HepG2 (cell line): Measurements from ENCODE around the gene USP8. TPM values are rescaled to one million over a fixed set of nuclear protein-coding genes. Genes with fewer than 3 reads are reported as not detected.

Source experiments
- ATAC-seq: fragments of 200-7000 bp; cut with Tn5 transposase; 3 replicates; pipeline ENCODE4 v1.9.1; 2020; ENCODE audit warnings: mild to moderate bottlenecking, moderate library complexity
- BruUV-seq: library from RNA; stranded (reverse); fragments of 400-500 nt; replicated peaks from 2 replicates; lab custom pipeline; 2021; lab: Mats Ljungman, UMichigan
- CTCF ChIA-PET: fragments of 300-600 bp; formaldehyde crosslinking; extraction: SDS; loops from one replicate; lab custom pipeline; 2021; ENCODE audit warnings: low total read pairs, inconsistent platforms, low intra/inter-chr PET ratio; lab: Yijun Ruan, JAX
- POLR2A ChIA-PET: fragments of 350-600 bp; sonication (Branson Sonifier 250); formaldehyde crosslinking; loops from one replicate; lab custom pipeline; 2020; ENCODE audit warnings: antibody characterized with exemption, inconsistent platforms; lab: Yijun Ruan, JAX
- DNase-seq: peaks from one replicate; pipeline ENCODE4 v3.0.0-alpha.2; 2015; ENCODE audit warnings: low spot score
- FAIRE-seq: peaks from 3 replicates; lab custom pipeline; 2011; peaks lifted over from hg19 to GRCh38; lab: Jason Lieb, UNC
- H2AFZ ChIP-seq: one replicate; pipeline ENCODE4 v1.6.1; 2011; ENCODE audit warnings: low read length, inconsistent platforms
- H3K27ac ChIP-seq: fragments of 300-600 bp; 3 replicates; pipeline ENCODE4 v1.8.0; 2011; ENCODE audit warnings: mixed run types, mild to moderate bottlenecking, mixed read lengths, low read length, inconsistent platforms; ENCODE audit not compliant: insufficient read depth; ENCODE audit errors: extremely low read length
- H3K27me3 ChIP-seq, 2 experiments: fragments of 200-600 bp in 1 of 2; 2 replicates in 1 of 2; 3 replicates in 1 of 2; pipeline versions ENCODE4 v1.6.0 to v1.8.0; 2011; ENCODE audit warnings: low read length in 2 of 2, mild to moderate bottlenecking in 2 of 2, moderate library complexity in 2 of 2, inconsistent platforms in 1 of 2; ENCODE audit not compliant: insufficient read depth in 2 of 2, control insufficient read depth in 1 of 2
- H3K36me3 ChIP-seq, 2 experiments: fragments of 200-600 bp in 1 of 2; replicated peaks in 1 of 2; 2 replicates in 1 of 2; 3 replicates in 1 of 2; pipeline versions ENCODE4 v1.5.1 to v1.8.0; 2011; ENCODE audit warnings: low read length in 2 of 2, inconsistent platforms in 1 of 2; ENCODE audit not compliant: insufficient read depth in 2 of 2, control insufficient read depth in 1 of 2
- H3K4me1 ChIP-seq: 2 replicates; pipeline ENCODE4 v1.5.1; 2012; ENCODE audit warnings: low read length, inconsistent platforms; ENCODE audit not compliant: insufficient read depth
- H3K4me2 ChIP-seq: 2 replicates; pipeline ENCODE4 v1.6.0; 2011; ENCODE audit warnings: low read depth, low read length, inconsistent platforms
- H3K4me3 ChIP-seq, 3 experiments: fragments of 200-600 bp in 1 of 3; sonication (generic), shearing (Covaris generic) in 1 of 3; replicated peaks in 1 of 3; 2 replicates each; pipeline ENCODE4 v1.5.1; 2011 to 2016; ENCODE audit warnings: low read length in 3 of 3, inconsistent platforms in 2 of 3, low read depth in 2 of 3, mild to moderate bottlenecking in 2 of 3, control low read depth in 1 of 3, mixed read lengths in 1 of 3; ENCODE audit not compliant: insufficient read depth in 1 of 3
- H3K79me2 ChIP-seq: one replicate; pipeline ENCODE4 v1.6.1; 2011; ENCODE audit warnings: low read length, inconsistent platforms; ENCODE audit not compliant: insufficient read depth
- H3K9ac ChIP-seq: 2 replicates; pipeline ENCODE4 v1.6.0; 2011; ENCODE audit warnings: mild to moderate bottlenecking, low read depth, low read length, inconsistent platforms; ENCODE audit not compliant: insufficient read depth
- H3K9me3 ChIP-seq: 2 replicates; pipeline ENCODE4 v1.5.1; 2012; ENCODE audit warnings: mild to moderate bottlenecking, low read length
- H4K20me1 ChIP-seq: 2 replicates; pipeline ENCODE4 v1.6.0; 2011; ENCODE audit warnings: inconsistent platforms, mild to moderate bottlenecking, low read length, moderate library complexity; ENCODE audit not compliant: insufficient read depth
- ARID3A ChIP-seq: IDR thresholded peaks from 2 replicates; pipeline ENCODE4 v1.6.1; 2012; ENCODE audit warnings: low read depth, low read length, improper control_type of control experiment
- CREB1 ChIP-seq, 2 experiments: fragments of 450-650 bp in 1 of 2; IDR thresholded peaks; 2 replicates each; pipeline ENCODE4 v1.6.1; 2016 to 2017; ENCODE audit warnings: control low read depth in 1 of 2, mild to moderate bottlenecking in 1 of 2, missing compliant biosample characterization in 1 of 2, missing genetic modification characterization in 1 of 2
- JDP2 ChIP-seq: sonication (generic); formaldehyde crosslinking; IDR thresholded peaks from 2 replicates; pipeline ENCODE4 v1.8.1; 2022; ENCODE audit warnings: missing genetic modification reagents, borderline replicate concordance
- KAT8 ChIP-seq: IDR thresholded peaks from 2 replicates; pipeline ENCODE4 v1.6.1; 2016; ENCODE audit warnings: missing genetic modification reagents, missing compliant biosample characterization
- NBN ChIP-seq: fragments of 450-650 bp; conservative IDR thresholded peaks from 2 replicates; pipeline ENCODE4 v1.6.1; 2017
- NFIB ChIP-seq: sonication (generic); formaldehyde crosslinking; IDR thresholded peaks from 2 replicates; pipeline ENCODE4 v1.9.0; 2021; ENCODE audit warnings: missing genetic modification reagents, mild to moderate bottlenecking, borderline replicate concordance
- POLR2G ChIP-seq: fragments of 200-400 bp; formaldehyde crosslinking; IDR thresholded peaks from 2 replicates; pipeline ENCODE4 v1.6.1; 2018; ENCODE audit warnings: mild to moderate bottlenecking, low read depth, low read length, moderate library complexity
- STAT5B ChIP-seq: sonication (generic); formaldehyde crosslinking; IDR thresholded peaks from 2 replicates; pipeline ENCODE4 v1.4.0; 2020; ENCODE audit warnings: missing genetic modification reagents
- THYN1 ChIP-seq: sonication (generic); formaldehyde crosslinking; IDR thresholded peaks from 2 replicates; pipeline ENCODE4 v1.8.1; 2023; ENCODE audit warnings: low read depth, mild to moderate bottlenecking, moderate library complexity, missing genetic modification reagents, borderline replicate concordance
- XBP1 ChIP-seq: sonication (generic); formaldehyde crosslinking; IDR thresholded peaks from 2 replicates; pipeline ENCODE4 v1.5.0; 2020; ENCODE audit warnings: missing genetic modification reagents
- ZBED4 ChIP-seq: sonication (generic); formaldehyde crosslinking; IDR thresholded peaks from 2 replicates; pipeline ENCODE4 v1.4.0; 2020; ENCODE audit warnings: missing genetic modification reagents, borderline replicate concordance
- ZBTB26 ChIP-seq: IDR thresholded peaks from 2 replicates; pipeline ENCODE4 v1.6.1; 2016; ENCODE audit warnings: missing compliant biosample characterization, missing genetic modification reagents, borderline replicate concordance
- ZC3H13 ChIP-seq: sonication (generic); formaldehyde crosslinking; IDR thresholded peaks from 2 replicates; pipeline ENCODE4 v1.8.1; 2023; ENCODE audit warnings: mild to moderate bottlenecking, missing genetic modification reagents, moderate library complexity
- ZNF12 ChIP-seq: sonication (generic); formaldehyde crosslinking; IDR thresholded peaks from 2 replicates; pipeline ENCODE4 v1.5.0; 2020; ENCODE audit warnings: missing genetic modification reagents
- ZNF207 ChIP-seq: fragments of 450-650 bp; IDR thresholded peaks from 2 replicates; pipeline ENCODE4 v1.6.1; 2016; ENCODE audit warnings: antibody characterized with exemption, borderline replicate concordance
- ZNF639 ChIP-seq: conservative IDR thresholded peaks from 2 replicates; pipeline ENCODE4 v1.6.1; 2018; ENCODE audit warnings: missing genetic modification reagents
- ZSCAN20 ChIP-seq: sonication (generic); formaldehyde crosslinking; IDR thresholded peaks from 2 replicates; pipeline ENCODE4 v1.4.0; 2020; ENCODE audit warnings: missing genetic modification reagents, mild to moderate bottlenecking, borderline replicate concordance
- WGBS: methylation state at CpG from one replicate; pipeline ENCODE4 v1.1.6; 2017; ENCODE audit warnings: low lambda C conversion rate; 5-methylcytosine and 5-hydroxymethylcytosine counted together
- in situ Hi-C: cut with HindIII; loops from 2 replicates; pipeline ENCODE4 v1.10.0; 2017; ENCODE audit warnings: low pct_unique_long_range_greater_than_20kb; ENCODE audit not compliant: extremely low pct_ligation_motif_present
- intact Hi-C: fragments of 100-400 bp; cut with micrococcal nuclease; formaldehyde crosslinking; loops from one replicate; pipeline ENCODE4 v1.10.0; 2022; ENCODE audit not compliant: unreplicated experiment
- polyA plus RNA-seq, 8 experiments: library from polyadenylated mRNA; depleted of rRNA in 3 of 8; stranded (reverse) in 7 of 8; unstranded in 1 of 8; fragments of >200 nt; fragmentation: Illumina TruSeq in 4 of 8; extraction: Trizol in 4 of 8; gene quantifications; 2 replicates each; pipeline versions ENCODE4 v1.2.1 to v1.2.3, GENCODE V29; 2011 to 2016; ENCODE audit warnings: low read depth in 4 of 8, missing spikeins in 1 of 8, mixed read lengths in 1 of 8; ENCODE audit not compliant: insufficient read depth in 1 of 8
- total RNA-seq, 5 experiments: library from RNA; depleted of rRNA; stranded (reverse); fragments of >200 nt; fragmentation: Illumina TruSeq; extraction: Trizol; gene quantifications; 2 replicates each; pipeline ENCODE4 v1.2.3, GENCODE V29; 2016; ENCODE audit warnings: low read depth in 1 of 5

Gene USP8
- total and polyA plus RNA-seq, 2 of the 13 experiments (the other 11 are each of a cell fraction or from before 2014, with no cell fraction given) = 36.4 to 50.7 TPM

GRCh38 chr15:50549326-50549725 lies 125.1 kb downstream of the USP8 start:
- Histone ChIP-seq H3K27ac (no peak overlapping the region), H3K4me3 (no peak overlapping the region), H3K79me2 (no peaks in the 10 kb centered on the region), H3K9me3 (no peaks in the 10 kb centered on the region), H3K36me3 (no peaks in the 10 kb centered on the region), H4K20me1 (no peaks in the 10 kb centered on the region), H2AFZ (no peak overlapping the region), H3K9ac (no peak overlapping the region), H3K4me2 (no peak overlapping the region), H3K27me3 (no peaks in the 10 kb centered on the region; a peak in 1 of 5 replicates), H3K4me1 (no peaks in the 10 kb centered on the region; the same call in 1 of the 2 replicates)
- DNase-seq (no peak), FAIRE-seq (no peak), ATAC-seq (no peak)
- 87% methylated on average over 7 of the region's 7 CpGs for WGBS
- intact Hi-C loops = no loop called here
- in situ Hi-C loops = no loop called here
- ChIA-PET POLR2A (no interaction called here), CTCF (no interaction called here)
- BruUV-seq = no TSS peak
- no peak for TF ChIP-seq ZNF207
- no peak for TF ChIP-seq ZBTB26 (CRISPR knock-in tag)
- TF ChIP-seq KAT8 (CRISPR knock-in tag) = no peak
- TF ChIP-seq STAT5B (CRISPR knock-in tag) = no peak
- TF ChIP-seq ZNF12 (CRISPR knock-in tag) = no peak
- no peak for TF ChIP-seq POLR2G
- no peak for TF ChIP-seq CREB1 (IDR thresholded peaks at IDR 0.05)
- TF ChIP-seq CREB1 (CRISPR knock-in tag; IDR thresholded peaks at IDR 0.05) = no peak
- TF ChIP-seq ARID3A = no peak
- no peak for TF ChIP-seq ZC3H13 (CRISPR knock-in tag)
- TF ChIP-seq ZNF639 (CRISPR knock-in tag) = no peak
- TF ChIP-seq NFIB (CRISPR knock-in tag) = no peak
- TF ChIP-seq XBP1 (CRISPR knock-in tag) = no peak
- TF ChIP-seq ZBED4 (CRISPR knock-in tag) = no peak
- no peak for TF ChIP-seq THYN1
- no peak for TF ChIP-seq JDP2 (CRISPR knock-in tag)
- no peak for TF ChIP-seq NBN
- TF ChIP-seq ZSCAN20 = no peak
